ENCODE measurements around the gene GFRA3.
A peak's percentile ranks its signal among the peaks of the same experiment; 100 is the strongest.

GFRA3 gene

DNA sequence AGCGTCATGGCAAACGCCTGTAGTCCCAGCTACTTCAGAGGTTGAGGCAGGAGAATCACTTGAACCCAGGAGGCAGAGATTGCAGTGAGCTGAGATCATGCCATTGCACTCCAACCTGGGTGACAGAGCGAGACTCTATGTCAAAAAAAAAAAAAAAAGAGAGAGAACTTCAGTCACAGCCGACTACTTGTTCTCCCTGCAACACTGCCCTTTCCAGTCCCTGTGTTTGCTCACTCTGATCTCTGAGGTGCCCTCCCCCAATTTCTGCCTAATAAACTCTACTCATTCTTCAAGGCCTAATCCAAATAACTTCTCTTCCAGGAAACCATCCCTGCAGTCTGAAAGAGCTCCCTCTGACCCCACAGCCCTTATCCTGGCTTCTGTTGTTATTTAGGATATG is 28.1 kb downstream of the GFRA3 start:
- no peak for DNase-seq

DNA sequence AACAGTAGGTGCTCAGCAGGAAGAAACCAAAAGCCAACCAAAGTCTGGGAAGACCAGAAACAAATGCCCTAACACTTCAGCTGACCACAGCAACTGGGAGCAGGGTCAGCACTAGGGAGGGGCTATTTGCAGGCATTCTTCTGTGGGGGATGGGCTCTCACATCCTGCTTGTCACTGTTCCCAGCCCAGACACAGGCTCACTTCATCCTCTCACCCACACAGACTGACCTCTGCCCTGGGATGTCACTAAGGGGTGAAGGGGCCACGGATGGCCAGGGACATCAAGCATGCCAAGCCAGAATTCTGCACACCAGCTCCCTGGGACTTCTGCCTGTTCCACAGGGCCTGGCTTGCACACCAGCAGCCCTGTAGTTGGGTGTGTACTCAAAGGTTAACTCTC is 28.7 kb downstream of the GFRA3 start:
- no peak for DNase-seq

DNA sequence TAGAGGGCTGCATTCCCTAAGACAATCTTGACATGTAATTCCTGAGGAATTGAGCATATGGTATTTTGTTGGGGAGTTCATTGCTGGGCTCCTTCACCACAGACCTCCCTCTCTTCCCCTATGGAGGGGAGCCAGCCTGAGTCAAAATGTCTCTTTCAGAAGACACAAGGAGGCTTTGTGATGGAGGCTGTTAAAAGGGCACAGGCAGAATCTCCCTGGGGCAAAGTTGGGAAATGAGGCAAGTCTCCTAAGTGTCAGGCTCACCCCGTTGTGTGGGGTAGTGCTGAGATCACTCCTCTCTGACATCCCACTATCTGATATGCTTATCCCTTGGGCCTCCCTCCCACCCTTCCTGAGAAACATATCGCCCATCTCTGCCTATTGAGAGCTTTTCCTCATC is 30.6 kb downstream of the GFRA3 start:
- DNase-seq = no peak

DNA sequence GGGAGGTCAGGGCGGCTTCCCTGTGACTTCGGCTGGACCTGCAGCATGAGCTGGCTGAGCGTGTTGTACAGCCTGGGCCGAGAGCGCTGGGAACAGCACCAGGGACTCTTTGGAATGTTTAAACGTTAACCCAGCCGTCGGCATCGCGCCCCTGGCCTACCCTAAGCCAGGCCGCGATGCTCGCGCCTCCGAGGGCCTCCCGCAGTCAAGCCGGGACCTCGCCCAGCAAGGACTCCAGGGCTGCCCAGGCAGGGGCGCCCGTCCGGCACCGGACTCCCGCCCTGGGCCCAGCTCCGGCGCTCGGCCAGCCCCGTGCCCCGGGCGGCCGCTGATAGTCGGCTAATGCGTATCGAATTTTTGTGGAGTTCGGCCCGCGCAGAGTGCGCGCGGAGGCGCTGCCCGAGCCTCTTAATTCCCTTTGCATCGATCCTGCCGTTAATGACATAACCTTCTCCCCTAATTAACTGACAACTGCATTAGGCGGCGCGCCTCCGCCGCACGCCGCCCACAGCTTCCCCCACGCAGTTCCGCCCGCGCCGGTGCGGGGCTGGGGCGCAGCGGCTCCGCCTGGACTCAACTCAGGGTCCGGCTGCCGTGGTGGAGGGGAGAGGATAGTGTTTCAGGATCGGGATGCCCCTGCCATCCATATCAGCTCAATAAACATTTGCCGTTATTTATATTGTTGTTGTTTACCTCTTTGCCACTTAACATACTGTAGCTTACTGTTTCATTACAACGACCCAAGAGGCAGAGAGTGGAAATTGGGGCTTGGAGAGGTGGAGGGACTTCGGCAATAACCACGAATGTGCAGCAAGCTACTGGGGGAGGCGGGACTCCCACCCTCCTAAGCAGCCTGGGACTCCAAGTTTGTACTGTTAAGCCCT is 32.5 kb downstream of the GFRA3 start:
- DNase-seq = no peak

DNA sequence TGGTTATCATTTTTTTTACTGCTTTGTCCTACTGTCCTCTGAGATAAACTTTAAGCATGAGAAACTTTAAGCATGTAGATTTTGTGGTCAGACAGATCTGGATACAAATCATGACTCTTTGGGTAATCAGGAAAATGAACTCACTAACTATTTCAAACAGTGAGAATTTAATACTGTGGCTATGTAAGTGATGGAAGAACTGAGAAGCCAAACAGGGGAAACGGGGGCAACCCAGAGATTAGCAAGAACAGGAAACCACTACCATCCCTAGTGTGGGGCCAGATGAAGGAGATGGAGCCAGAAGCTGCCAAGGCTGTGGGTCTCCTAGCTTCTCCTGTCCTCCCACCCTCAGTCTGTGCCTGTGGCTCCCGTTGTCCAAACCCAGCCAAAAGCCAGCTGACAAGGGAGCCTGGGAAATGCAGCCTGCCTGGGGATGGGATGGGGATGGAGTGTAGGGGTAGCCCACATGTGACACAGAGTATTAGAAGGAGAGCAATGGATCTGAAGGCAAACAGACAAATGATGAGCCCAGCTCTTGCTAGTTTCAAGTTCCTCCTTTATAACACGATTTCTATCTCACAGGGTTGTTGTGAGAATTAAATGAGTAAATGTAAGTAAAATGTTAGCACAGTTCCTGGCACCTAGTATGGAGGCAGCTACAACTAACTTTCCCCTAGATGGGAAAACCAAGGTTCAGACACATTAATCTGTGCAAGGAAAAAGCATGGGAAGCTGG is 33.6 kb downstream of the GFRA3 start:
- DNase-seq = no peak

DNA sequence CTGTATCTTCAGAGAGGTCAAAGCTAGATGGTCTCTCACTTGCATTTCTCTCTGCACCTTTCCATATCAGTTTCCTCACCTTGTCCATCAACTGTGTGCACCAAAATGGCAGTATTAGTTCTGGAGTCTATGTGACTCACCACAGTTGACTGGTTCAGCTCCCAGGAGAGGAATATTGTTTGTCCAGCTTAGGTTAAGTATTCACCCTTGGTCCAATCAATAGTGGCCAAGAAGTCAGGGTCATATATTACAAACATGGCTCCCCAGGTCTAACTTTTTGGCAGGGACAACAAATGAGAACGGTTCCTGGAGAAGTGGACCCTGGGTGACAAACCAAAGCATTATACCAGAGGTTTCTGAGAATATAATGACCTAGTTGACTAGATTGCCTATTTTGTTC is 36.4 kb downstream of the GFRA3 start:
- no peak for DNase-seq

DNA sequence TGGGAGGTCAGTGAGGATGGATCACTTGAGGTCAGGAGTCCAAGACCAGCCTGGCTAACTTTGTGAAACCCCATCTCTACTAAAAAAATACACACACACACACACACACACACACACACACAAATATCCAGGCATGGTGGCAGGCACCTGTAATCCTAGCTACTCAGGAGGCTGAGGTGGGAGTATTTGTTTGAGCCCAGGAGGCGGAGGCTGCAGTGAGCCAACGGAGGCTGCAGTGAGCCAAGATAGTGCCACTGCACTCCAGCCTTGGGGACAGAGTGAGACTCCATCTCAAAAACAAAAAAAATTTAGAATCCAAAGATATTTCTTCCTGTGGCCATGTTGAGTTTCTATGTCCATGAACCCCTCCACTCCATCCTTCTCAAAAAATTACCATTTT is 39.8 kb downstream of the GFRA3 start:
- DNase-seq = no peak

DNA sequence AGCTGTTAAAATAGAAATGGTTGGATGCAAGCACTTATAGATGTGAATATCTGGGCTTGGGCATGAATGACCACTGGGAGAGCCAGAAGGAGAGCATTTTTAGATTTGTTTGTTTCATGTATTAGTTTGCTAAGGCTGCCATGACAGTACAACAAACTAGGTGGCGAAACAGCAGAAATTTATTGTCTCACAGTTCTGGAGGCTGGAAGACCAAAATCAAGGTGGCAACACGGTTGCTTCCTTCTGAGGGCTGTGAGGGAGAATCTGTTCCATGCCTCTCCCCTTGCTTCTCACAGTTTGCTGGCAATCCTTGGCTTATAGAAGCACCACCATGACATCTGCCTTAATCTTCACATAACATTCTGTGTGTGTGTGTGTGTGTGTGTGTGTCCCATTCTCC is 41.1 kb downstream of the GFRA3 start:
- no peak for DNase-seq

DNA sequence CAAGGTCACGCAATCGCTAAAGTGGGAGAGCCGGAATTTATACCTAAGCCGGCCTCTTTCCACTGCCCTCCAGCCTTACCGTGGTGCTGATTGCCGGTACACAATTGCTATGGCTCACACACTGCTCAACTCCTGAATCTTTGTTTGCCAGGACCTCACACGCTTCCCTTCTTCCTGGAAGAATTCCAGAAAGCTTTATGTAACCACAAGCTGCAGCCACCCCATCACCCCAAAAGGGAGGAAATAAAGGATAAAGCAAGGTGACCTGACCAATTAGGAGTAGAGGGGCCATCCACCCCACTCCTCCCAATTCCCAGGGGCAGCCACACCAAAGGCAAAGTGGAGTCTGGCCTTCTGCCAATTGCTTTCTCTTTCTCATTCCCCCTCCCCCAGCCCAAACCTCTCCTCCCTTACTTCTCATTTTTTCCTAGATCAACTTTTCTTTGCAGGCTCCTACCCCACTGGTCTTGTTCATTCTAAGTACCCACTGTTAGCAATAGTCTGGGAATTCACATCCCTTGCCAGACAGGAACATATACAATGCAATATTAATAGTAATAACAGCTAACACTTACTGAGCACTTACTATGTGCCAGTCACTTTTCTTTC is 43.3 kb downstream of the GFRA3 start:
- no peak for DNase-seq

DNA sequence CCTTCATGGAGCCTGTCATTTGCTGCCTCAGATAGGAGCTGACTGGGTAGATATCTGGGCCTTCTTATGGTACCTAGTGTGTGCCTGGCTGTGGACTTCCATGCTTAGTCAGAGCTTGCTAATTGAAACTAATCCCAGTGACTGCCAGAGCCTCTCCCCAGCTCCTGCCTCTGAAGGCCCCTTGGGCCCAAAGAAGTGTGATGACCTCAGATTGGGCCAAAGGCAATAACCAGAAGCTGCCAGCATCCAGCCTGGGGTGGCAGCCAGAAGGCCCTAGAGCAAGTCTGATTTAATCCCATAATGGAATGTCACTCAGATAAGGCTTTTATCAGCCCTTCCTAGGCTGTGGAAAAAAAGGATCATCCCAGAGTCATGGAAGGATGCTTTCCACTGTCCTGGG is 44.2 kb downstream of the GFRA3 start:
- no peak for DNase-seq

DNA sequence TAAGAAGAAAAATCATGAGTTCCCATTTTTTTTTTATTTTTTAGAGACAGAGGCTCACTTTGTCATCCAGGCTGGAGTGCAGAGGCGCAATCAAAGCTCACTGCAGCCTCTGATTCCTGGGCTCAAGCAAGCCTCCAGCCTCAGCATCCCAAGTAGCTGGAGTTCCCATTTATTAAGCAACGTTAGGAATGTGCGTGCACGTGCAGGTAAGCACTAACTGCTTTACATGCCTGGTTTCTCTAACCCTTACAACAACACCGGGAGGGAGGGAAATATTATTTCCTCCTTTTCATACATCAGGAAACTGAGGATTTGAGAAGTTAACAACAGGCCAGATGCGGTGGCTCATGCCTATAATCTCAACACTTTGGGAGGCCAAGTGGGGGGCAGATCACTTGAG is 45.0 kb downstream of the GFRA3 start:
- DNase-seq = no peak

DNA sequence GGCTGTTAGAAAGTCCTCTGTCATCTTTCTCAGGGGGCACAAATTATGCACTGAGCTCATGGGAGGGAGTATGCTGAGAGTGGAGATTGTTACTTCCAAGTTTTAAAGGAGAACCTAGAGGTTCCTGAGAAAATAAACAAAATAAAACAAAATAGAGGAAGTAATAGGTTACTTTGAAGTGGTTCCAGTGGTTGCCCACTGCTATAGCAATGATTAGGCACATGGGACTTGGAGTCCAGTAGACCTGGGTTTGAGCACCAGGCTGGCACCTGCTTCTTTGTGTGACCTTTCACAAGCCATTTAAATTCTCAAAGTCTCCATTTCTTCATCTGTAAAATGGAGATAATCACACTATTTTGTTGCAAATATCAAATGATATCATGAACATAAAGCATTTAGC is 47.5 kb downstream of the GFRA3 start:
- DNase-seq = no peak

DNA sequence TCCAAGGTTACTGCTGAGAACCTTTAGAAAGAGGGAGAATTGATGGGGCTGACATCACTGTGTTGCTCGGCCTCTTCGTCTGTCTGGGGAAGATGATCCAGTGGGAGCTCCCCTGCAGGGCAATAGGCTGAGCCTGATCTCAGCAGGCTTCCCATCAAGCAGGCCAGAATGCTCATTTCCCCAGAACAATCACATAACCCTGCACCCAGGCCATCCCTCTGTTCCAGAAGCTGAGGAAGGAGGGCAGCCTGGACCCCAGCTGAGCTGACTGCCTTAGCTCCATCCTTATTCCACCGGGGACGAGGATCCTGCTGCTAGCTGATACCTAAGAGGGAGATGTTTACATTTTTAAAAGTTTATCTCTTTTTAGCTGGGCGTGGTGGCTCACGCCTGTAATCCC is 49.7 kb downstream of the GFRA3 start:
- no peak for DNase-seq

DNA sequence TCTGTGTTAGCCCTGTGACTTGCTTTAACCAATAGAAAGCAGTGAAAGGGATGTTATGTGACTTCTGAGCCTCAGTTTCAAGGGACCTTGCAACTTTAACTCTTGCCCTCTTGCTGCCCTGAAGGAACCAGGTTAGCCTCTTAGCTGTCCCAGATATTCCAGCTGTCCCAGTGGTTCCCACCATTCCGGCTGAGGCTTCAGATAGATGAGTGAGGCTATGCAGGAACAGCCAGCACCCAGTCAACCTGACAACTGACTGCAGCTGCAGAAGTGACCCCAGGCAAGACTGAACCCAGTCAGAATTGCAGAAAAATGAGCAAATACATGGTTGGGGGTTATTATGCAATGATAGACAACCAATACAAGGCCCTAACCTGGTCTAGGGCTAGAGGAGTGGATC is 50.9 kb downstream of the GFRA3 start:
- no peak for DNase-seq

DNA sequence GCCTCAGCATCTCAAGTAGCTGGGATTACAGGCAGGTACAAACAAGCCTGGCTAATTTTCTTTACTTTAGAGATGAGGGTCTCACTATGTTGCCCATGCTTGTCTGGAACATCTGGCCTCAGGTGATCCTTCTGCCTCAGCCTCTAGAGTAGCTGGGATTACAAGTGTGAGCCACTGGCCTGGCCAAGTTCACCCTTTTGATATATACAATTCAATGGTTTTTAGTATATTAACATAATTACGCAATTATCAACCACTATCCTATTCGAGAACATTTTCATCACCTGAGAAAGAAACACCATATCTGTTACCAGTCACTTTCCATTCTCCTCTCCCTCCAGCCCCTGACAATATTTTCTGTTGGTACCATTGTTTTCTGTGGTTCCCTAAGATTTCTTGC is 57.6 kb downstream of the GFRA3 start:
- DNase-seq = no peak

DNA sequence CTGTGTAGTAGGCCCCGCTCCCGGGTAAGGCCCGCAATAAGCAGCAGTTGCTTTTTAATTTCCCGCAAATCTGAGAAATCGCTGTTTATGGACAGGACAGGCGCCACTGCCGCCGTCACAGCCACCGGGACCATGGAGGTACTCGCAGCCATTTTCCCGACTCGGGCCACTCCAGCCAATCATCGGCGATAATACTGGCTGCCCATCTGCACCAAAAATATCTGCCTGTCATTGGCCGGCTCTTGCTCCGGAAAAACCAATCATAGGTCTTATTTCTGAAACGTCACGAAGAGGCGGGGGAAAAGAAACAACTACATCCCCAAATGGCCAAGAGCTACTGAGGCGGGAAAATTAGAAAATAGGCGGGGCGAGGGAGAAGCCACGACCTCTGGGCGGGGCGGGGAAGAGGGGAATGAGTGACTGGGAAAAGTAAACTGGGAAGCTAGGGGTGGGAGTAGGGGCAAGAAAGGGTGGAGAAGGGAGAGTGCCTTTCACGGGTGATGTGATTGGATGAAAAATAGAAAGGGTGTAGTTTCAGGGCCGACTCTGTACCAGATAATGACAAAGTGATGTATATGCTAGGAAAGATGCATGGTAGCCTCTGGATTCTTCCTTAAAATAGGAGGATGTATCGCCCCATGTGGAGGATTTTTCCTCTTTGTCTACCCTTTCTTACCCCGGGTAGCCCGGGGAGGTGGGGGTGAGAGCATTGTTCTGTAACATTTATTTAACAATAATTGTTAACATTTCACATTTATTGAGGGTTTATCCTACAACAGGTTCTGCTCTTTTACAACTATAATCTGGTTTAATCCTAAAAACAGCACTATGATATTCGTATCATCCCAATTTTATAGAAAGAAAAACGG is 61.0 kb downstream of the GFRA3 start, which contains the start of gene CDC23:
TSS of gene CDC23 (minus strand) at position 163 of the 869 bp plus-strand sequence. CDS start at position 152, 11 bp downstream.
- peak; percentile 88 for DNase-seq

DNA sequence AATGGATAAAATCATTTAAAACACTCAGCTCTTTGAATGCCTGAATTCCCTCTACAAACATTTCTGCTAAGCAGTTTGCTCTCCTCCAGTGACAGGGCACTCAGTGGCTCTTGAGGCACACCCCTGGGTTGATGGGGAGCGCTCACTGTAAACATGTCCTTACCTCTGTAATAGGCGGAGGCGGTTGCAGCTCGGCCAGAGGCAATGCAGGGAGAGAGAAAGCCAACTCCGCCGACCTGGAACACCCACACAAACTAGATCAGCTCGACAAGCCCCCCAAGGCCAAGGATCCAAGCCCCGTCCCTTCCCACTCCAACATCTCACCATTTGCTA is 61.6 kb downstream of the GFRA3 start:
- no peak for DNase-seq

DNA sequence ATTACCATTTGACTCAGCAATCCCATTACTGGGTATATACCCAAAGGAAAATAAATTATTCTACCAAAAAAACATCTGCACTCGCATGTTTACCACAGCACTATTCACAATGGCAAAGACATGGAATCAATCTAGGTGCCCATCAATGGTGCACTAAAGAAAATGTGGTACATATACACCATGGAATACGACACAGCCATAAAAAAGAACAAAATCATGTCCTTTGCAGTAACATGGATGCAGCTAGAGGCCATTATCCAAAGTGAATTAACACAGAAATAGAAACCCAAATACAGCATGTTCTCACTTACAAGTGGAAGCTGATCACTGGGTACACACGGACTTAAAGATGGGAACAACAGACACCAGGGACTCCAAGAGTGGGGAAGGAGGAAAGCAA is 63.4 kb downstream of the GFRA3 start:
- DNase-seq = no peak

Data from activated CD8-positive, alpha-beta memory T cell treated with anti-CD3 and anti-CD28 coated beads, Interleukin-2, amount 50 U/mL, for 48 hours (primary cell).